GM12878 (cell line): ENCODE measurements around the gene GASK1B.

Source experiments
- POLR2A ChIP-seq: IDR thresholded peaks from 2 replicates; pipeline ENCODE4 v1.6.1; 2011; ENCODE audit warnings: low read depth, mild to moderate bottlenecking, low read length
- SMAD1 ChIP-seq: fragments of 450-650 bp; IDR thresholded peaks from 2 replicates; pipeline ENCODE4 v1.6.1; 2018; ENCODE audit warnings: mild to moderate bottlenecking, low read depth; ENCODE audit not compliant: partially characterized antibody
- TF ChIP-seq, protein P1 (sequence below): IDR thresholded peaks from 2 replicates; pipeline ENCODE4 v1.6.1; 2012; ENCODE audit warnings: improper control_type of control experiment, low read depth, low read length; ENCODE audit not compliant: insufficient replicate concordance
- TF ChIP-seq, protein P2 (sequence below): IDR thresholded peaks from 2 replicates; pipeline ENCODE4 v1.6.1; 2012; ENCODE audit warnings: mild to moderate bottlenecking, low read depth, low read length
- TF ChIP-seq, protein P3 (sequence below), 3 experiments: IDR thresholded peaks in 2 of 3; conservative IDR thresholded peaks in 1 of 3; 2 replicates each; pipeline ENCODE4 v1.5.1; 2011; ENCODE audit warnings: low read depth in 3 of 3, low read length in 3 of 3, mild to moderate bottlenecking in 3 of 3, control low read depth in 2 of 3, moderate library complexity in 2 of 3, inconsistent platforms in 1 of 3, mixed read lengths in 1 of 3; ENCODE audit not compliant: control insufficient read depth in 2 of 3, insufficient read depth in 1 of 3; ENCODE audit errors: extremely low read depth in 1 of 3

DNA sequence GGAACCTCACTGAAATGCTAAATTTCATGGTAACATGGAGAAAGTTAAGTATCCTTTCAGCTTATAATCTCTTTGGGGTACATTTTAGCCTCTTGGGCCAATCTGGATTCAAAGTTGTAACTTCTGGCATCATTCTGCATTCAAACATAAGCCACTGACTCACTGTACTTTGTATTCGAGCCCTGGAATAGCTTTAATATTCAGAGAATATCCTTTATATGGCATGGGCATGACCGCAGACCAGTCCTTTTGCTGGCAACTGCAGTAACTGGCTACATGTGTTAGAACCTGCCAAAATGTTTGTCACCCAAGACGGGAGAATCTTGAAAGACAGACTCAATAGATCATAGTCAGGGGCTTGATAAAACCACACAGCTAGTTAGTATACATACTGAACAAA is 3.3 kb downstream of the GASK1B start:
- TF ChIP-seq POLR2A (no peak), SMAD1 (no peak)
- TF ChIP-seq, protein P1, sequence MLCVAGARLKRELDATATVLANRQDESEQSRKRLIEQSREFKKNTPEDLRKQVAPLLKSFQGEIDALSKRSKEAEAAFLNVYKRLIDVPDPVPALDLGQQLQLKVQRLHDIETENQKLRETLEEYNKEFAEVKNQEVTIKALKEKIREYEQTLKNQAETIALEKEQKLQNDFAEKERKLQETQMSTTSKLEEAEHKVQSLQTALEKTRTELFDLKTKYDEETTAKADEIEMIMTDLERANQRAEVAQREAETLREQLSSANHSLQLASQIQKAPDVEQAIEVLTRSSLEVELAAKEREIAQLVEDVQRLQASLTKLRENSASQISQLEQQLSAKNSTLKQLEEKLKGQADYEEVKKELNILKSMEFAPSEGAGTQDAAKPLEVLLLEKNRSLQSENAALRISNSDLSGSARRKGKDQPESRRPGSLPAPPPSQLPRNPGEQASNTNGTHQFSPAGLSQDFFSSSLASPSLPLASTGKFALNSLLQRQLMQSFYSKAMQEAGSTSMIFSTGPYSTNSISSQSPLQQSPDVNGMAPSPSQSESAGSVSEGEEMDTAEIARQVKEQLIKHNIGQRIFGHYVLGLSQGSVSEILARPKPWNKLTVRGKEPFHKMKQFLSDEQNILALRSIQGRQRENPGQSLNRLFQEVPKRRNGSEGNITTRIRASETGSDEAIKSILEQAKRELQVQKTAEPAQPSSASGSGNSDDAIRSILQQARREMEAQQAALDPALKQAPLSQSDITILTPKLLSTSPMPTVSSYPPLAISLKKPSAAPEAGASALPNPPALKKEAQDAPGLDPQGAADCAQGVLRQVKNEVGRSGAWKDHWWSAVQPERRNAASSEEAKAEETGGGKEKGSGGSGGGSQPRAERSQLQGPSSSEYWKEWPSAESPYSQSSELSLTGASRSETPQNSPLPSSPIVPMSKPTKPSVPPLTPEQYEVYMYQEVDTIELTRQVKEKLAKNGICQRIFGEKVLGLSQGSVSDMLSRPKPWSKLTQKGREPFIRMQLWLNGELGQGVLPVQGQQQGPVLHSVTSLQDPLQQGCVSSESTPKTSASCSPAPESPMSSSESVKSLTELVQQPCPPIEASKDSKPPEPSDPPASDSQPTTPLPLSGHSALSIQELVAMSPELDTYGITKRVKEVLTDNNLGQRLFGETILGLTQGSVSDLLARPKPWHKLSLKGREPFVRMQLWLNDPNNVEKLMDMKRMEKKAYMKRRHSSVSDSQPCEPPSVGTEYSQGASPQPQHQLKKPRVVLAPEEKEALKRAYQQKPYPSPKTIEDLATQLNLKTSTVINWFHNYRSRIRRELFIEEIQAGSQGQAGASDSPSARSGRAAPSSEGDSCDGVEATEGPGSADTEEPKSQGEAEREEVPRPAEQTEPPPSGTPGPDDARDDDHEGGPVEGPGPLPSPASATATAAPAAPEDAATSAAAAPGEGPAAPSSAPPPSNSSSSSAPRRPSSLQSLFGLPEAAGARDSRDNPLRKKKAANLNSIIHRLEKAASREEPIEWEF, result no peak
- TF ChIP-seq, protein P2, sequence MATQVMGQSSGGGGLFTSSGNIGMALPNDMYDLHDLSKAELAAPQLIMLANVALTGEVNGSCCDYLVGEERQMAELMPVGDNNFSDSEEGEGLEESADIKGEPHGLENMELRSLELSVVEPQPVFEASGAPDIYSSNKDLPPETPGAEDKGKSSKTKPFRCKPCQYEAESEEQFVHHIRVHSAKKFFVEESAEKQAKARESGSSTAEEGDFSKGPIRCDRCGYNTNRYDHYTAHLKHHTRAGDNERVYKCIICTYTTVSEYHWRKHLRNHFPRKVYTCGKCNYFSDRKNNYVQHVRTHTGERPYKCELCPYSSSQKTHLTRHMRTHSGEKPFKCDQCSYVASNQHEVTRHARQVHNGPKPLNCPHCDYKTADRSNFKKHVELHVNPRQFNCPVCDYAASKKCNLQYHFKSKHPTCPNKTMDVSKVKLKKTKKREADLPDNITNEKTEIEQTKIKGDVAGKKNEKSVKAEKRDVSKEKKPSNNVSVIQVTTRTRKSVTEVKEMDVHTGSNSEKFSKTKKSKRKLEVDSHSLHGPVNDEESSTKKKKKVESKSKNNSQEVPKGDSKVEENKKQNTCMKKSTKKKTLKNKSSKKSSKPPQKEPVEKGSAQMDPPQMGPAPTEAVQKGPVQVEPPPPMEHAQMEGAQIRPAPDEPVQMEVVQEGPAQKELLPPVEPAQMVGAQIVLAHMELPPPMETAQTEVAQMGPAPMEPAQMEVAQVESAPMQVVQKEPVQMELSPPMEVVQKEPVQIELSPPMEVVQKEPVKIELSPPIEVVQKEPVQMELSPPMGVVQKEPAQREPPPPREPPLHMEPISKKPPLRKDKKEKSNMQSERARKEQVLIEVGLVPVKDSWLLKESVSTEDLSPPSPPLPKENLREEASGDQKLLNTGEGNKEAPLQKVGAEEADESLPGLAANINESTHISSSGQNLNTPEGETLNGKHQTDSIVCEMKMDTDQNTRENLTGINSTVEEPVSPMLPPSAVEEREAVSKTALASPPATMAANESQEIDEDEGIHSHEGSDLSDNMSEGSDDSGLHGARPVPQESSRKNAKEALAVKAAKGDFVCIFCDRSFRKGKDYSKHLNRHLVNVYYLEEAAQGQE, result no peak
- TF ChIP-seq, protein P3, sequence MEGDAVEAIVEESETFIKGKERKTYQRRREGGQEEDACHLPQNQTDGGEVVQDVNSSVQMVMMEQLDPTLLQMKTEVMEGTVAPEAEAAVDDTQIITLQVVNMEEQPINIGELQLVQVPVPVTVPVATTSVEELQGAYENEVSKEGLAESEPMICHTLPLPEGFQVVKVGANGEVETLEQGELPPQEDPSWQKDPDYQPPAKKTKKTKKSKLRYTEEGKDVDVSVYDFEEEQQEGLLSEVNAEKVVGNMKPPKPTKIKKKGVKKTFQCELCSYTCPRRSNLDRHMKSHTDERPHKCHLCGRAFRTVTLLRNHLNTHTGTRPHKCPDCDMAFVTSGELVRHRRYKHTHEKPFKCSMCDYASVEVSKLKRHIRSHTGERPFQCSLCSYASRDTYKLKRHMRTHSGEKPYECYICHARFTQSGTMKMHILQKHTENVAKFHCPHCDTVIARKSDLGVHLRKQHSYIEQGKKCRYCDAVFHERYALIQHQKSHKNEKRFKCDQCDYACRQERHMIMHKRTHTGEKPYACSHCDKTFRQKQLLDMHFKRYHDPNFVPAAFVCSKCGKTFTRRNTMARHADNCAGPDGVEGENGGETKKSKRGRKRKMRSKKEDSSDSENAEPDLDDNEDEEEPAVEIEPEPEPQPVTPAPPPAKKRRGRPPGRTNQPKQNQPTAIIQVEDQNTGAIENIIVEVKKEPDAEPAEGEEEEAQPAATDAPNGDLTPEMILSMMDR (IDR thresholded peaks at IDR 0.05 in 2 of 3, conservative IDR thresholded peaks at IDR 0.05 in 1 of 3; ENCODE audit: control insufficient read depth in 2 of 3, extremely low read depth in 1 of 3, insufficient read depth in 1 of 3, low read depth in 3 of 3, low read length in 3 of 3), result no peak
